Midbrain (tissue), 1 donor: ENCODE data around the gene MYMK.

Experiments
- DNase-seq: peaks from one replicate; lab custom pipeline; 2025; lab: John Stamatoyannopoulos, UW

Gene MYMK

DNA sequence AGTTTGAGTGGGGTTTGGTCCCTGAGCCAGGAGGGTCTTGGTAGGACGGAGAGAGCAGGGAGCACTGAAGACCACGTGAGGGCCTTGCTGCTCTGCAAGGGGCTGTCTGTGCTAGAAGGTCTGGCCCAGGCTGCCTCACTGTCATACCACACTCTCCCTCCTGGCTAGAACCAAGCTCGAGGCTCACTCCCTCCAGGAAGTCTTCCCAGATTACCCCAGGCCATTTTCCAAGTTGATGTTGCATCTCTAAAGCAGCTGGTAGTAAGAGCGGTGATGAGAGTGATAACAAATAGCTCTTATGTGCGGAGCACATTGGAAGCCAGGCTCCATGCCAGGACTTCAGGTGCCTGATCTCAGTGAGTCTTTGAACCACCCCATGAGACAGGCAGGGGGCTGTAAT is 6.6 kb downstream of the MYMK start:
- no peak for DNase-seq

- no peak for DNase-seq
Observed at GRCh38 chr9:133517711-133518110, 7.0 kb downstream of the MYMK start.

DNA sequence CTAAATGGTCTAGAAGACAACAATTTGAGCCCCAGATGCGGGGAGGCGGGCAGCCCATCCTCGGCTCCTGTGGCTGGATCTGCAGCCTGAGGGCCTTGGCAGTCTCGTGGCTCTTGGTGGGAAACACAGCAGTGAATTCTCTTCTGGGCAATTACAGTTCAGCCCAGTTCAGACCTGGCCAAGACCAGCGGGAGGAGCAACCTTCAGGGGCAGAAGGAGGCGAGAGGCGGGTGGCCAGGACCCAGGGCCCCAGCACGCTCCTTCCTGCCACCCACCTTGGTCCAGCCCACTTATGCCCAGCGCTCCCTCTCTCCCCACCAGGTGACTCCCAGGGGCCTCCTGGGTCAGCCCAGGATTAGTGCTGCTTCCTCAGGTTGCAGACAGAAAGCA is 7.8 kb downstream of the MYMK start:
- no peak for DNase-seq

DNA sequence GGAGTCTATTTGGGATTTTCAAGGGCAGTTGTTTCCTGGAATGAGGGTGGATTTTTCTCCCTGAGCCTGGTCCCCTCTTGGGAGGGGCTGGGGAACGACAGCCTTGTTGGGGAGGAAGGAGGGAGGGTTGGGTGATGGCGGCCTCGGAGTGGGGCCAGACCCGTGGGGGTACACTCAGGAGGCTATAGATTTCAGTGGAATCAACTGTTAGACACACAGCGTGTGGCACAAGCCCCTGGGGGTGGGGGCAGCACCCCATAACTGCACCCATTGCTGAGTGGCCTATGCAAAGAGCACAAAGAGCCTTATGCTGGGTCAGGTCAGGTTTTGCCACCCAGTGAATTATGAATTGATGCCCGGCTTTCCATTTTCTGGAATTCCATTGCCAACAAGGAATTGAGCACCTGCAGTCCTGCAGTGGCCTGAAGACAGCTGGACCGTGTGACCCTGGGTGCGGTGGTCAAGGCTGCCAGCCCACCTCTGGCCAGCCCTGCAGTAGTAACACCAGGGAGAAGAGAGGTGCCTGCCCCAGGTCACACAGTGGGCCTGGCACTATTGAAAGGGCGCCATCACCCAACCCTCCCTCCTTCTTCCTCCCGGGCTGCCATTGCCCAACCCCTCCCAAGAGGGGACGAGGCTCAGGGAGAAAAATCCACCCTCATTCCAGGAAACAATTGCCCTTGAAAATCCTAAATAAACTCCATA is 8.4 kb downstream of the MYMK start:
- DNase-seq: no peak

DNA sequence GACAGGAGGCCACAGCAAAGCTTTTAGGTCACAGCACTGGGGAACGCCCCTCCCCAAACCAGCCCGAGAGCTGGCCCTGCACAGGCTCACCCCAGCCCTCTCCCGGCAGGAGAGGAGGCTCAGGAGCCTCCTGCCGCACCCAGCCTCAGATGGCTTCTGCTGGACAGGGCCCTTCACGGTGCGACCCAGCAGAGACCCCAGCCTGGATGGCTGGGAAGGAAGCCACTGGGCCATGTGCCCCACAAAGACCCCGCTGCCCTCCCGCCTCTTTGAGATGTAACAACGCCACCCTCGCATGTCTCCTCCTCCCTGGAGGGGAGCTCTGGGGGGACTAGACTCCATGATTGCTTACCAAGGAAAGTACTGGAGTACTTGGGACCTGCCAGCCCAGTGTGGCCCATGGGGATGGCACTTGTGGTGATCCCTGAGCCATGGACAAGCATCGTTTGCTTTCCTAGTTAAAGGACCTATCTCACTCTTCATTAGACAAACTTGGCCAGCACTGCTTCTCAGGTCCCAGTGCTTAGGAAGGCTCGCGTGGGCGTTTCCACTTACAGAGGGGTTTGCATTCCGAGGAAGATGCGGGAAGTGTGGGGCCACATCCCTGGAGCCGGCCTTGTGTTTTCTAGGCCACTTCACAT is 9.0 kb downstream of the MYMK start:
- DNase-seq: no peak

DNA sequence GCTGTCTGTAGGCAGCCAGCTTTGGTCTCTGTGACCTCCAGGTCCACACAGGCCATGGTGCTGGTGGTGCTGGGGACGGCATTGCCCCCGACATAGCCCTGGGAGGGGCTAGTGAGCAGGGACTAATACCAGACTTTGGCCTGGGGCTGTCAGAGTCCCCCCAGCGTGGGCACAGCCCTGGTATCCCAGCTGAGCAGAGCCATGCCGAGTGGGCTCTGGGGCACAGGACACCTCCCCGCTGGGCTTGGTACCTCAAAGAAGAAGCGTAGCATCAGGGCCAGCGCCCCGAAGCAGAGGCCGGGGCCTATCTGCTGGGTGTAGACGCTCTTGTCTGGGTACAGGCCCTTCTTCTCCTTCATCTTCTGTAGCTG is 9.5 kb downstream of the MYMK start:
- DNase-seq: no peak

GRCh38 chr9:133514460-133515239 is 10.1 kb downstream of the MYMK start:
- peak; percentile 46 for DNase-seq

DNA sequence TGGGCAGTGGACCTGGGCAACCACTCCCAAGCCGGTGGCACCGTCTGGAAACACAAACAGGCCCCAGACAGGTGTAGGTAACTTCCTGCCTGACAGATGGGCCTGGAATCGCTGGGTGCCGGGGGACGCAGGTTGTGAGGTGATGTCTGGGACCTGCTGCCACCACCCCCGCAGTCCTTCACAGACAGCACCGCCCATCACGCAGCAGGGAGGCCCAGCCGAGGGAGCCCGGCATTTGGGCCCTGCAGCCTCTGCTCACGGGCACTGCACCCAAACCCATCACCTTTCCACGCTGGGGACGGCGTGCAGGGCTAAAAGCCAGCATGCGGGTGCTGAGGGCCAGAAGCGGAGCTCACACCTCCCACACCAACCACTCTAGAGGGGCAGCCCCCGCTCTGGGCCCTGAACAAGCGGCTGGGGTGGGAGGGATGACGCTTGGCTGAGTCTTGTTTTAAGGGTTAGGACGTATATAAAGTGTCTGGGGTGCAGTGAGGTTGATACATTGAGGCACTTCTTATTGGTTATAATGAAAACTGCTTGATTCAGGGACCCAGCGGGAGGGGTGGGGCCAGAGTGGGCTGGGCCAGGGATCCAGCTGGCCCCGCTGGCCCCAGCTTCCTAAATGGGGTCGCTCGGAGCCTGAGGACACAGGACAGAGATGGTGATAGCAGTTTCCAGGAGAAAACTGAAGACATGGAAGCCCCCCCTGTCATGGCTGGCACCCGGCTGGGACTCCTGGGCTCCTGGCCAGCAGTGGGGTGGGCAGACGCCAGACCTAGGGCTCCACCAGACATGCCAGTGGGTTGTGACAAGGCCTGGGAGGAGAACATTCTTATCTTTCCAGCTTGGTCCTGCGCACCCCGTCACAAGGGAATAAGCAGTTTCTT is 11.3 kb downstream of the MYMK start:
- no peak for DNase-seq

- no peak for DNase-seq
Observed at GRCh38 chr9:133512253-133513213, 12.2 kb downstream of the MYMK start.

- no peak for DNase-seq
Observed at GRCh38 chr9:133511607-133512006, 13.2 kb downstream of the MYMK start.

- no peak for DNase-seq
Observed at GRCh38 chr9:133510926-133511505, 13.7 kb downstream of the MYMK start.

GRCh38 chr9:133509179-133510083 is 15.3 kb downstream of the MYMK start:
- peak; percentile 55 for DNase-seq

DNA sequence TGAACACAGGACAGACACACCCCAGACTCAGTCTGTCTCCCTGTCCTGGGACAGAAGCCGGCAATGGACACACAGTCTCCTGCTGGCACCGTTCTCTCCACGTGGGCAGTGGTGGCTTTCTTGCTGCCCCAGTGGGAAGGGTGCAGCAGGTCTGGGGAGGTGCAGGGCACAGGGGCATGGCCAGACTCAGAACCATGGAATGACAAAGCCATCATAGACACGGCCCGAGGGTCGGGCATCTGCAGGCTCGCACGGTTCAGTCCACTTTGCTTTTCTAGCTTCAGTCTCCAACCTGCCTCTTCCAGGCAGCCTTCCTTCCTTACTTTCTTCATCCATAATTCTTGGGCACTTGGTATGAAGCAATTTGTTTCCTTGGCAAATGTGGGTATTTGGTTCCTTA is 16.7 kb downstream of the MYMK start:
- no peak for DNase-seq

DNA sequence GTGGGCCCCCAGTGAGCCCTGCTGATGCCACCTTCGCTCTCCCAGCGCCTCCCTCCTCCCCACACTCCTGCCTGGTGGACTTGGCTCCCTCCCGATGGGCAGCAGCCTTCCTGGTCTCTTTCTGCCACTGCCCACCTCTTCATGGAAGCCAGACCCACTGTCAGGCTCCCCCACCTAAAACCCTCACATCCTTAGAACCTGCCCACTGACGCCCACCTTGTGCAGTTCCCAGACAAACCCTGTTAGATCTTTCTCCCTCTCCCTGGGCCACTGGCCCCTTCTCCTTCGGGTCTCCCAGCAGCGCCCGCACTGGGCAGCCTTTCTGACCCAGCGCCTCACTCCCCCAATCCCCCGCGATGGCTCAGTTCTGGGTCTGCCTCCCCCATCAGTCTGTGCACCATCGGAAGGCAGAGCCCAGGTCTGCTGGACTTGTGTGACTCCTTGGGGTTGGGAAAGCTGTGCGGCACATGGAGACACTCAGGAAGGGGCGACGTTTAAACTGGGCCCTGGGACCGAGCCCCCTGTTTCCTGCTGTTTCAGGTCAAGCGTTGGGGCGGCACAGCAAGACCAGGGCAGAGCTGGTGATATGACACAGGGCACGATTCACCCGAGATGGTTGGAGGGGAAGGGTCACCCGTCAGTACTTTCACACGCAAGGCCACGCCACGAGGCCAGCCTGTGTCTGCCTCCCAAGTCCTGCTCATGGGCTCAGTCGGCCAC is 17.4 kb downstream of the MYMK start:
- no peak for DNase-seq

- DNase-seq: no peak
Observed at GRCh38 chr9:133506653-133507038, 18.1 kb downstream of the MYMK start.

DNA sequence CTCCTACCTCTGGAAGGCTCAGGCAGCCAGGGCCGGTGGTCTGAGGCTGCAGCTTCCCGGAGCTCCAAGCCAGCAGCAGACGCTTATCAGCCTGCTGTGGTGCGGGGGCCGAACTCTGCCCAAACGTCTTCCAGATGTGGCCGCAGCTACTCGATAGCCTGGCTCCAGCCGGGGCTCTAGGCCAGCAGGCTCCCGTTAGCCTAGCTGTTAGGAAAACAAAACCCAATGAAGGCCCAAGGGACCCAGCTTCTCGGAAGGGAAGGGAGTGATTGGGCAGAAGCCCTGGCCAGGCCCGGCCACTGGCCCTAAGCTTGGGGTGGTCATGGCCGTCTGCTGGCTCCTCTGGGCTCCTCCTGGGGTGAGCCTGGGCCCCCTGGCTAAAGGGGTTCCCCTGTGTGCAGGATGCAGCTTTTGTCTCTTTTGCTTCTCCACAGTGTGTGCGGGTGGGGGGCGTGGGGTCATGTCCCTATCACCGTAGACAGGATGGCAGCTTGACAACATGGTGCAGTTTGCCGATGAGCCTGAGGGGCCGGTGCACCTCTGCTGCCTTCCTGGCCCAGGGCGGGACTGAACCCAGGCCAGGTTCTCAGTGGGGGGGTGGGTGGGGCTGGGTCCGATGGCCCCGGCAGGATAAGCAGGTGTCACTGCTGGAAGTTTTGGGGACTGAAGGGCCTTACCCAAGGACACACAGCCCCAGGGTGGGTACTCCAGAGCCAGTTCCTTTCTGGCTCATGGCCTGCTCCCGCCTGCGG is 18.7 kb downstream of the MYMK start:
- no peak for DNase-seq

- no peak for DNase-seq
Observed at GRCh38 chr9:133505186-133505830, 19.5 kb downstream of the MYMK start.

DNA sequence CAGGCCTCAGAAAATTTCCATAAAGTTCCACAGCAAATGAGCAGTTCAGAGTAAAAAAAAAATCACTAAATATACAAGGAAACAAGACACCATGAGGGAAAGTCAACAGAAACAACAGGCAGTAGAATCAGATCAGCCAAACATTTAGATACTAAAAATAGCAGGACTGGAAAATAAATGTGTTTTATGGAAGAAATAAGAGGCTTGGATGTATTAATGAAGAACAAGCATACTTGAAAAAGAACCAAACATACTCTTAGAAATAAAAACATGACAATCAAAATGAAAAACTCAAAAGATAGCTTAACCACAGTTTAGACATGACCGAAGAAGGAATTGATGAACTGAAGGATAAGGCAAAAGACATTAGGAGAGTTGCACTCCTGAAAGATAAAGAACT is 22.6 kb downstream of the MYMK start:
- no peak for DNase-seq
